Stimulated activated CD8-positive, alpha-beta memory T cell treated with anti-CD3 and anti-CD28 coated beads, Interleukin-7, amount 100 ng/mL, for 24 hours (primary cell): Measurements from ENCODE around the gene RNU7-1.
A peak's percentile ranks its signal among the peaks of the same experiment; 100 is the strongest.

Experiments
- DNase-seq: peaks from one replicate; pipeline ENCODE4 v3.0.0-alpha.2; 2020; ENCODE audit warnings: low read depth

RNU7-1 gene

DNA sequence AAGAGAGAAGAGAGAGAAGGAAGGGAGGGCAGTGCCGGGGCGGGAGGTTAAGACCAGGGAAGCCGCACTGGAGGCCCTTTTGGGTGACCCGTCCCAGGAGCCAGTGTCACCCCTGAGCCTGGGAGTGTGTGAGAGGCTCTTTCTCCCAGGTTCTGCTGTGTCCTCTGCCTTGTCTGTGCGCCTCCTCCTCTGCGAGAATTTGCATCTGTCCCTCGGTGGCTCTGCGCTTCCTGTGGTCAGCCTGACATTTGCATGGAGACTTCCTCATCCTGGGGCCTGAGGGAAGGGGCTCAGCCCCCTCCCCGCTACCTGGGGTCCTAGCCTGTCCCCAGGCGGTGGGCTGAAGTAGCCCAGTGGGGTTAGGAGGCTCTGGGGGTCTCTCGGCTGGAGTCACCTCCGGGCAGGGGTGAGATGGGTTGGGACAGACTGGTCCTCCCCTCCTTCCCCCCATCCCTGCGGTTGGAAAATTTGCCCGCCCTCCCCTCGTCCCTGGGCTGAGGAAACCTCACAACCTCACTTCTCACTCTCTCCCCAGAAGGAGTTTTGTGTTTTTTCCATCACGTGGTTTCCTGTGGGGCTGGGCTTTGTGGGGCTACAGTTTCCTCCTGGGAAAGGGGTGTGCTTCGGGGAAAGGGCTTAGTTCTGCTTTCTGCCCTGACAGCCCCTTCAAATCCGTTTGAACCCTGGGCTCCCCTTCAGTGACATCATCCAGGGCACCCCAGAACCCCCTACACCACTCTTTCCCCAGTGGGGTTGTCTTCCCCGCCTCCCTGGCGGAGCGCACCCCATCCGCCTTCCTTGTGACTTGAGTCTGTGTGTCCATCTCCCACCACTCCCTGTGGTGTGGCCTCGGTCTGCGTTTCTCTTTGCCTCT, 10.1 kb downstream of the RNU7-1 start:
- DNase-seq, result peak; percentile 76

DNA sequence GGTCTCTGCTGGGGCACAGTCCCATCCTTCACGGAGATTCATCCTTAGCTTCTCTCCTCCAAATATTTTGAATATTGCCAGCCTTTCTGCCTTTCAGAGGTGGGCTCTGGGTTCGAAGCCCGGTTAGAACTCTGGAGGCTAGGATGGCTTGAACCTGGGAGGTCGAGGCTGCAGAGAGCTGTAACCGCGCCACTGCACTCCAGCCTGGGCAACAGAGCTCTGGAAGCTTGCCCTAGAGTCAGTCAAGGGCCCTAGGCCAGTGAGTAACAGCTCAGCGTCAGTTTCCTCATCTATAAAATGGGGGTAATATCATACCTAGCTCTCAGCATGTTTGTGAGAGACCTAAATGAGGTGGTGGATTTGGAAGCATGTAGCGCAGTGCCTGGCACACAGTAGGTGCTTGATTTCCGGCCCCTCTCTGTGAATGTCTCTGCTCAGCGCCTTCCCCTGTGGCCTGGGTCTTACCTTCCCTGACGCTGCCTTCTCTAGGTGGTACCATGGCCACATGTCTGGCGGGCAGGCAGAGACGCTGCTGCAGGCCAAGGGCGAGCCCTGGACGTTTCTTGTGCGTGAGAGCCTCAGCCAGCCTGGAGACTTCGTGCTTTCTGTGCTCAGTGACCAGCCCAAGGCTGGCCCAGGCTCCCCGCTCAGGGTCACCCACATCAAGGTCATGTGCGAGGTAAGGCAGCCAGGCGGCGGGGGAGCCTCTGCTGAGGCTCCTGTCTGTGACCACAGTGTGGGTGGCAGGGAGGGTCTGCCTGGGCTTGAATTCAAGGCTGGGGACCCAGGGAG, 10.9 kb downstream of the RNU7-1 start:
- no peak for DNase-seq

DNA sequence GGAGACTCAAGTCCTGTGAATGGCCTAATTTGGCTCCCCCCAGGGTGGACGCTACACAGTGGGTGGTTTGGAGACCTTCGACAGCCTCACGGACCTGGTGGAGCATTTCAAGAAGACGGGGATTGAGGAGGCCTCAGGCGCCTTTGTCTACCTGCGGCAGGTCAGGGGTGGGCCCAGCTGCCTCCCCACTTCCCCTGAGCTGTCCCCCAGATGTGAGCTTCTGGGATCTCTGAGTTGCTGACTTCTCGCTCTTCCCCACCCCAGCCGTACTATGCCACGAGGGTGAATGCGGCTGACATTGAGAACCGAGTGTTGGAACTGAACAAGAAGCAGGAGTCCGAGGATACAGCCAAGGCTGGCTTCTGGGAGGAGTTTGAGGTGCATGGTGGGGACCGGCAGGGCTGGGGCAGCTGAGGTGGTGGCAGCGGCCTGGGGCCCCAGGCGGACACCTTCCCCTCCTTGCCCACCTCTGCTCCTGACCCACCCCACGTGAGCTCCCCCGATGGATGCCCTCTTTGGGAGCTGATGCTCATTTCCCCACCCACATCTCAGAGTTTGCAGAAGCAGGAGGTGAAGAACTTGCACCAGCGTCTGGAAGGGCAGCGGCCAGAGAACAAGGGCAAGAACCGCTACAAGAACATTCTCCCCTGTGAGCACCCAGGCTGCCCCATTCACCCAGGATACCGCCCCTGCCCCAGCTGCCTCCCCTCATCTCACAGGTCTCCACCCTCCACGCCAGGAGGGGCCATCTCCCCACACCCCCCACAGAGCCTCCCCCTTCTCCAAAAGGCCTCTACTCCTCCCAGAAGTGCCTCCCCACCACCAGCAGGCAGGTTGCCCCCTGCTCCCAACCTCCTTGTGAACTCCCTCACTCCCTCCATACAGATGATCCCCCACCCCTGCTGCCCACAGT, 11.7 kb downstream of the RNU7-1 start:
- no peak for DNase-seq

DNA sequence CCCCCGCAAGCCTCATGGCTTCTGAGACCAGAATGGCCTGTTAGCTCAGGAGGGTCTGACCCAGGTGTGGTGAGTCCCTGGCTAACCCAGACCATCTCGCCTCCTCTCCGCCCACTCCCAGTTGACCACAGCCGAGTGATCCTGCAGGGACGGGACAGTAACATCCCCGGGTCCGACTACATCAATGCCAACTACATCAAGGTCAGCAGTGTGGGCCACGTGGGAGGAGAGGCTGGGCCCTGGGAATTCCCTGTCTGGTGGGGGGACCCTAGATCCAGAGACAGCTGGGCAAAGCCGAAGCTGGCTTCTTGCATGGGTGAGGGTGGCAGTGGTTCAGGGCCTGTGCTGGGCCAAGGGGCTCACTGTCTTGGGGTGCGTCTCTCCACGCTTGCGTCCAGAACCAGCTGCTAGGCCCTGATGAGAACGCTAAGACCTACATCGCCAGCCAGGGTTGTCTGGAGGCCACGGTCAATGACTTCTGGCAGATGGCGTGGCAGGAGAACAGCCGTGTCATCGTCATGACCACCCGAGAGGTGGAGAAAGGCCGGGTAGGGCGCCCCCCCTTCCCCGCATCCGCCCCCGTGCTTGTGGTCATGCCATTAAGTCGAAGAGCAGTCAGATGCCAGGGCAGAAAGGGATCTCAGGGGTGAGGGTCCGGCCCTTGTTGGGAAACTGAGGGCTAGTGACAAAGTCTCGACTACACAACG, 12.6 kb downstream of the RNU7-1 start:
- DNase-seq, result no peak

GRCh38 chr12:6957151-6957701, 13.6 kb downstream of the RNU7-1 start:
- DNase-seq, result no peak

GRCh38 chr12:6957741-6958608, 14.4 kb downstream of the RNU7-1 start:
- no peak for DNase-seq

DNA sequence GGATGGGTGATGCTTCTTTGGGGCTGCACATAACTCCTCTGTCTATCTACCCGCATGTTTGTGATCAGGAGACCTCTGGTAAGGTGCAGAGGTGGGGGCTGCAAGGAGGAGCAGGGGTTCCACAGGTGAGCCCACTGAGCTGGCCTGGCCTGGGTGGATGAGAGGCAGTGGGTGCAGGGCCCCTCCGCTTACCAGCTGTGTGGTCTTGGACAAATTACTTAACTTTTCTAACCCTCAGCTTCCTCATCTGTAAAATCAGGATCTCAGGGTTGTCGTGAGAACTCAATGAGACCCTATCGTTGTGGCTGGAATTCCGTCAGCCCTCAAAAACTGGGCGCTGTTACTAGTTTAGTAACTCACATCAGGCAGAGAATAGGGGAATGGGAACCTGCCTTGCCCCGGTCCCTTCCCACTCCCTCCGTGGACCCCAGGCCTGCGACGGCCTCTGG, 15.0 kb downstream of the RNU7-1 start:
- no peak for DNase-seq

DNA sequence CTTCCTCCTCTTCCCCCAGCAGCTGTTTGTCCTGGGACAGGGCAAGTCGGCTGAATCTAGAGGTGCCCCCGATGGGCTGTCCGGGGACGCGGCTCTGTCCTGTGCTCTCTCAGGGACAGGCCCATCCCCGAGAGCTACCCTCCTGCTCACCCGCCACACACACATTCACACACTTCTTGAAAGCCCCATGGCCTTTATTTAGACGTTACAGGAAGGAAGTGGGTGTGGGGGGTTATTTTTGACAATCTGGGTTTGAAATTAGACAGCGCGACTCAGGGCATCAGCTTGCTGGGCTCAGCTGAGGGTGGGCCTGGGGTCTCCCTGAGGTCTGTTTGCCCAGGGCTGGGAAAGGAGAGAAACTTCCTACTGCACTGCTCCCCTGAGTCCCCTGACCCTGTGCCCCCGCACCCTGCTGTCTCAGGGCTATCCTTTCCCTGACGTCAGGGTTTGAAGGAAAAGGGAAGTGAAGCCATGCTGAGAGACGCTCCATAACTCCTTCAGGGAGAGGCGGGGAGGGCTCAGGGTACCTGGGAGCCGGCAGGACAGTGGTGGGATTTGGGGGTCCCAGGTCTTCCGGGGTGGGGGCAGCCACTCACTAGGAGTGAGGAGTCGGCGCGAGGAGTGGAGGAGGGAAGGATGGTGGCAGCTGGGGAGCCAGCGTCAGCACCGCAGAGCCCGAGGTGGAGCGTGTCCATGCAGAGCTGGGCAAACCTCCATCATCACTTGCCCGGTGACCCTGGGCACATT, 15.6 kb downstream of the RNU7-1 start:
- no peak for DNase-seq

DNA sequence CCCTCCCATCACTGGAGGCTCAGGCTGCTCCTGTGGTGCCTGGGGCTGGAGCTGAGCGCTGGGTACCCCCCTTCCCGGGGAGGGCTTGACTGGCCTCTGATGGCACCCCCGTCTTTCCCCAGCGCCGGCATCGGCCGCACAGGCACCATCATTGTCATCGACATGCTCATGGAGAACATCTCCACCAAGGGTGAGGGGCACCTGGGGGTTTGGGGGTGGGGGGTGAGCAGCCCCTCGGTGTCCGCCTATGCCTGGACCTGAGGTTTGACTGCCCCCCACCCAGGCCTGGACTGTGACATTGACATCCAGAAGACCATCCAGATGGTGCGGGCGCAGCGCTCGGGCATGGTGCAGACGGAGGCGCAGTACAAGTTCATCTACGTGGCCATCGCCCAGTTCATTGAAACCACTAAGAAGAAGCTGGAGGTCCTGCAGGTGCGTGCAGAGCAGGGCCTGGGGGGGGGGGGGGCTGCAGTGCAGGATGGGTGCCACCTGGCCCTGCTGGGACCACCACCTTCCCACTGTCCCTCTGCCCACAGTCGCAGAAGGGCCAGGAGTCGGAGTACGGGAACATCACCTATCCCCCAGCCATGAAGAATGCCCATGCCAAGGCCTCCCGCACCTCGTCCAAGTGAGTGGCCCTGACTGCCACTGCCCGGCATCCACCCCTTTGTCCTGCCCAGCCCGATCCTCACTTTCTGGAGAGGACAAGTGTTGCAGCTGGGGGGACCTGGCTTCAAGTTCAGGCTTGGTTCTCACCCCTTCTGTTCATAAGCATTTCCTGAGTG, 16.4 kb downstream of the RNU7-1 start:
- DNase-seq, result no peak

DNA sequence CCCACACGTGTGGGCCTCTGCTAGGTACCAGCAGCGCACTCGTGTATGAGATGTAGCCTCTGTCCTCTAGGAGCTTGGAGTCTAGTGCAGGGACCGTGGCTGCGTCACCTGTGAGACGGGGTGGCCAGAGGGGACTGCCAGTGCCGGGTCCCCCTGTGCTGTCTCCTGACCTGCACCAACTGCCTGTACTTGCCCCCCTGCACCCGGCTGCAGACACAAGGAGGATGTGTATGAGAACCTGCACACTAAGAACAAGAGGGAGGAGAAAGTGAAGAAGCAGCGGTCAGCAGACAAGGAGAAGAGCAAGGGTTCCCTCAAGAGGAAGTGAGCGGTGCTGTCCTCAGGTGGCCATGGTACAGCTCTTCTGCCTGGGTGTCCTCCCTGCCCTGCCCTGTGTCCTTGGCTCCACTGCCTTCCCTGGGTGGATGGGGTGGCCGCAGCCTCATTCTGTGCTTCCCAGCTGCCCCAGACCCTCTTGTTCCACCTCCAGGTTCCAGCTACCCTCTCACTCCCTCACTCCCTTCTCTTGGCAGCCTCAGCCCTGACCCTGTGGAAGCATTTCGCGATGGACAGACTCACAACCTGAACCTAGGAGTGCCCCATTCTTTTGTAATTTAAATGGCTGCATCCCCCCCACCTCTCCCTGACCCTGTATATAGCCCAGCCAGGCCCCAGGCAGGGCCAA, 17.1 kb downstream of the RNU7-1 start:
- no peak for DNase-seq

DNA sequence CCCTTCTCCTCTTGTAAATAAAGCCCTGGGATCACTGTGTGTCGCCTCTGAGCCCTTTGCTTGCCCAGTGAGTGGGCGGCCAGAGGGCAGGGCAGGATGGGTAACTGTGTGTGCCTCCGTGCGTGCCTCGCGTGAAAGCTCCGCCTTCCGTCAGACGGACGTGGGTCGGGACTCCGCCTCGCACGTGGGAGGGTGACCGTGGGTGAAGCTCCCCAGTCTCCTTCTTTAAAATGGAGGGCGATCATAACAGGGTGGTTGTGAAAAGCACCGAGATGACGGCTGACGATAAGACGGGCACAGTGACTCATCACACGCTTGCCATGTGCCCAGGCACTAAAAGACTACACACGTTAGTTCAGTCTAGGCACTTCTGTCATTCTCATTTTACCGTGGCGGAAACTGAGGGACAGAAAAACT, 17.7 kb downstream of the RNU7-1 start:
- peak; percentile 83 for DNase-seq

- DNase-seq, result no peak
These were observed 18.2 kb downstream of the RNU7-1 start for GRCh38 chr12:6961695-6962284.

DNA sequence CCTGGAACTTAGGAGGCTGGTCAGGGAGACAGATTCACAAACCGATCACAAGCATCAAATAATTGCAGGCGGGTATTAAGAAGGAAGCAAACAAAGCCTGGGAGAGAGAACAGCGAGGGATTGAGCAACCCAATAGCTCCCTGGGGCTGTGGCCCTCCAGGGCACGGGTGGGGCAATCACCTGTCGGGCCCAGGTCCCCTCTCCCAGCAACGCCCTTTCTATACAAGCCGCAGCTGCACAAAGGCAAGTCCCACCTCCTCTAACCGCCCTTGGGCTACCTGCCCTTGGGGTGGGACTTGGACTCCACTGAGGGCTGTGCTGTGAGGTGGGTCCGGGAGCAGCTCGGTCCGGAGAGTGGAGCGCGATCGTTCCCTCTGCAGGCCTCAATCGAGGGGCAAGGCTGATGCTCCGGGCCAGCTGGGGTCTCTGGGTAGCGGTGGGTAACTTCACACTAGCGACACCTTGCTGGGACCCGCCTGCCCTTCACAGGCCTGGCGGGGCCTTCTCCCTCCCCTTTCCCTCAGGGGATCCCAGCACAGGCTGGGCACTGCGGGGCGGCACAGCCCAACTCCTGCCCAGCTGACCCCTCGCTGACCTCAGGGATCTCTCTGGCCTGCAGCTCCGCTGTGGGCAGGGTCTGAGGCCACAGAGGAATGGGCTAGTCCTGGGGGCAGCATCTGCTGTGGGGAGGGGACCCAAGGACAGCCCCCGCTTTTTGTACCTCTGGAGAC, 18.8 kb downstream of the RNU7-1 start:
- no peak for DNase-seq

- DNase-seq, result no peak
These were observed 19.6 kb downstream of the RNU7-1 start for GRCh38 chr12:6963016-6963731.

DNA sequence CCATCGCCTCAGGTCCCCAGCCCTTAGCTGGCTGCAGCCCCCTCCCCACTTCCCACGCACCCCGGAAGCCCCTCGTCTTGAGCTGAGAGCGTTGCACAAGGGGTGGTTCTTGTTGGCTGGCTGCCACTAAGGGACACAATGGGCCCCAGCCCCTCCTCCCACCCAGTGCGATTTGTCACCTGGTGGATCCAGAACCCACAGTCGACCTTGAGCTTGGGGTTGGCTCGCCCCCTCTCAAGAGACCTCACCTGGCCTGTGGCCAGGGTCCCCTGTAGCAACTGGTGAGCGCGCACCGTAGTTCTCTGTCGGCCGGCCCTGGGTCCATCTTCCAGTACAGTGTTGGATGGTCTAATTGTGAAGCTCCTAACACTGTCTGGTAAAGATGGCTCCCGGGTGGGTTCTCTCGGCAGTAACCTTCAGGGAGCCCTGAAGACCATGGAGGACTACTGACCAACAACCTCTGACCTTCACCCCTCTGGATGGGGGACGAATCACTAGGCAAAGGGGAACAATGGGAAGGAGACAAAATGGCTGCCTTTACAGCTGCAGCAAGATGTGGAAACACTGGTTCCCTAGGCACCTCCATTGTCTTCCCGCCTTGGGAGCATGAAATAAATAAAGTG, 20.3 kb downstream of the RNU7-1 start:
- DNase-seq, result no peak

GRCh38 chr12:6964605-6965025, 21.0 kb downstream of the RNU7-1 start:
- DNase-seq, result no peak
